ENCODE measurements around the gene MAPRE3. TPM values are rescaled to one million over a fixed set of nuclear protein-coding genes. Genes with fewer than 3 reads are reported as not detected.

The MAPRE3 gene
- total and polyA plus RNA-seq, 10 donors = 5.2 to 17.9 (median 11.9) TPM

DNA sequence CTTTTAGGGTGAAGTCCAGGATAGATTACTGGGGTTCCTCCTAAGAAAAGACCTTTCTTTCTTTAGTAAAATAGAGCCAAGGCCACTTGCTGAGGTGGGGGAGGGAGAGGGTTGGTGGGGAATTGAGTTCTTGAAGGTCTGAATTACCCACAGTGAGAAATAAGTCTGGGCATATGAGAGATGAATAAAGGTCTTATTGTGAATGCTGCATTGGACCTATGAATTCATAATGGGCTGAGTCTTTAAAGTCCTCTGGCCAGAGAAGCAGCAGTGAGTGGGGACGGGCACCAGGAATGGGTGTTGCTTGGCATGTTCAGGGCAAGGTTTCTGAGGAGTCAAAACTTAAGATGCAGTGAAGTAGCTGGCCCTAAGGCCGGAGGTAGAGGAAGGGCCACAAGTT, 10.5 kb downstream of the MAPRE3 start:
- TF ChIP-seq POLR2AphosphoS5 (IDR thresholded peaks at IDR 0.05) = no peak
- no peak for TF ChIP-seq POLR2A (IDR thresholded peaks at IDR 0.05)
- TF ChIP-seq, protein P1, sequence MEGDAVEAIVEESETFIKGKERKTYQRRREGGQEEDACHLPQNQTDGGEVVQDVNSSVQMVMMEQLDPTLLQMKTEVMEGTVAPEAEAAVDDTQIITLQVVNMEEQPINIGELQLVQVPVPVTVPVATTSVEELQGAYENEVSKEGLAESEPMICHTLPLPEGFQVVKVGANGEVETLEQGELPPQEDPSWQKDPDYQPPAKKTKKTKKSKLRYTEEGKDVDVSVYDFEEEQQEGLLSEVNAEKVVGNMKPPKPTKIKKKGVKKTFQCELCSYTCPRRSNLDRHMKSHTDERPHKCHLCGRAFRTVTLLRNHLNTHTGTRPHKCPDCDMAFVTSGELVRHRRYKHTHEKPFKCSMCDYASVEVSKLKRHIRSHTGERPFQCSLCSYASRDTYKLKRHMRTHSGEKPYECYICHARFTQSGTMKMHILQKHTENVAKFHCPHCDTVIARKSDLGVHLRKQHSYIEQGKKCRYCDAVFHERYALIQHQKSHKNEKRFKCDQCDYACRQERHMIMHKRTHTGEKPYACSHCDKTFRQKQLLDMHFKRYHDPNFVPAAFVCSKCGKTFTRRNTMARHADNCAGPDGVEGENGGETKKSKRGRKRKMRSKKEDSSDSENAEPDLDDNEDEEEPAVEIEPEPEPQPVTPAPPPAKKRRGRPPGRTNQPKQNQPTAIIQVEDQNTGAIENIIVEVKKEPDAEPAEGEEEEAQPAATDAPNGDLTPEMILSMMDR (IDR thresholded peaks at IDR 0.05 in 8 of 11, conservative IDR thresholded peaks at IDR 0.05 in 3 of 11) = no peak
- DNase-seq = no peak
- Histone ChIP-seq H3K4me1 (peaks cover 0 to 15% (median 5%) of the 10 kb centered on the region in 6 donors), H3K9me3 (no peaks in the 10 kb centered on the region), H3K27ac (peak overlapping the region in 2 of 8 donors; percentile 51 to 61), H3K27me3 (replicated peaks in 1 of 7) (no peaks in the 10 kb centered on the region), H3K36me3 (no peaks in the 10 kb centered on the region), H3K4me3 (no peak overlapping the region)
- intact Hi-C loops (cut with DNase I; ENCODE audit: low total_unique reads) = no loop called here
- WGBS, 5 donors = 85 to 96% (median 89%) methylated on average over 2 of the region's 2 CpGs

DNA sequence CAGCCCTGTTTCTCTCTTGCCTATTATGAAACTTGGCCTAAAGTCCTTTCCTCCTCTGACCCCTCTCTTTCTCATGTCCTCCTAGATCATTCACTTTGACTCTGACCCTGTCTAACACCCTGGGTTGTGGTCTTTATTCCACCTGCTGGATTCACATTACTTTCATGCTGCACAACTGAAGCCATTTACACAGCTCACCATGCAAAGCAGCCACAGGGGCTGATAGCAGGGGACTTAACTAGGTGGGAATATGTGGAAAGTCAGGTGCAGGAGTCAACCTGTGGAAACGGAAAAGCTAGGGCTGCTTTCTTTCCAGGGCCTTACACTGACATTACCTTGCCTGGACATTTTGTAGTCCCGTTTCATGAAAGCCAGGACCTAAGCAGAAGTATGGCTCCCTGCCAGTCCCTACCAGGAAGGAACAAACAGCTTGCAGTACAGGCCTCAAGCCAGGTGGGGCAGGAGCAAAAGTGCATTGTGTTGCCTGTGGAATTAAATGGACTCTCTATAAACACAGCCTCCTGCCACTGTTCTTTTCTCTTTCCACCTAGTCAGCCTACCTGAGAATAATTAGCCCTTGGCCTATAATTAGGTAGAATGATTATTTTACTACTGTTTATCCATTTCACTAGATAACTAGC, 11.8 kb downstream of the MAPRE3 start:
- WGBS, 5 donors = 36 to 60% (median 40%) methylated on average over 2 of the region's 2 CpGs
- no peaks in the 10 kb centered on the region for H3K36me3 ChIP-seq
- TF ChIP-seq, protein P1 (IDR thresholded peaks at IDR 0.05 in 8 of 11, conservative IDR thresholded peaks at IDR 0.05 in 3 of 11) = peak in 8 of 11 experiments; percentile 6 to 56 (median 40)
- no peak for TF ChIP-seq POLR2AphosphoS5 (IDR thresholded peaks at IDR 0.05)
- DNase-seq = no peak
- intact Hi-C loops (cut with DNase I; ENCODE audit: low total_unique reads) = no loop called here
- H3K9me3 ChIP-seq = no peaks in the 10 kb centered on the region
- H3K27ac ChIP-seq = no peak overlapping the region
- no peak overlapping the region for H3K4me3 ChIP-seq
- H3K4me1 ChIP-seq = peaks cover 0 to 15% (median 5%) of the 10 kb centered on the region in 6 donors
- H3K27me3 ChIP-seq (replicated peaks in 1 of 7) = no peaks in the 10 kb centered on the region

DNA sequence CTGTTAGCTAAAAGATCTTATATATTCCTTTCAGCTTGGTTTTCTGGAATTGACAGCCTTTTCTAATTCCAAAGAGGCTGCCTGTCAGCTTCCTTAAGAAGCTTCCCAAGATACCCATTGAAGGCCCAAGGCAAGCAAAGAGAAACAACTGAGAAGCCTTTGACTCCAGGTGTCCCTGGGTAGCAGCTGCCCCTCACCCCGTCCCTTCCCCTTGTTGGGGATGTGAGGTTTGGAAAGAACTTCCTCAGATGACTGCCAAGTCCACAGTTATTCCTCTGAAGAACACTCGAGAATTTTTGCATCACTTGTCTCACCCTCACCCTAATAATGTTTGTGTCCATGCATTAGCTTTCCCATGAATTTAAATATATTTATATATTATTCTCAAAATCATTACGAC, 13.3 kb downstream of the MAPRE3 start:
- Histone ChIP-seq H3K27me3 (replicated peaks in 1 of 7) (no peaks in the 10 kb centered on the region), H3K27ac (no peak overlapping the region), H3K4me3 (no peak overlapping the region), H3K4me1 (peaks cover 0 to 17% (median 5%) of the 10 kb centered on the region in 6 donors), H3K9me3 (no peaks in the 10 kb centered on the region), H3K36me3 (no peaks in the 10 kb centered on the region)
- TF ChIP-seq, protein P1 (IDR thresholded peaks at IDR 0.05 in 8 of 11, conservative IDR thresholded peaks at IDR 0.05 in 3 of 11) = no peak
- TF ChIP-seq POLR2AphosphoS5 (IDR thresholded peaks at IDR 0.05) = no peak
- no peak for TF ChIP-seq POLR2A (IDR thresholded peaks at IDR 0.05)
- no peak for DNase-seq
- intact Hi-C loops (cut with DNase I; ENCODE audit: low total_unique reads) = no loop called here
- whole genome bisulfite sequencing, 5 donors = 58 to 74% (median 68%) methylated on average over 3 of the region's 3 CpGs

DNA sequence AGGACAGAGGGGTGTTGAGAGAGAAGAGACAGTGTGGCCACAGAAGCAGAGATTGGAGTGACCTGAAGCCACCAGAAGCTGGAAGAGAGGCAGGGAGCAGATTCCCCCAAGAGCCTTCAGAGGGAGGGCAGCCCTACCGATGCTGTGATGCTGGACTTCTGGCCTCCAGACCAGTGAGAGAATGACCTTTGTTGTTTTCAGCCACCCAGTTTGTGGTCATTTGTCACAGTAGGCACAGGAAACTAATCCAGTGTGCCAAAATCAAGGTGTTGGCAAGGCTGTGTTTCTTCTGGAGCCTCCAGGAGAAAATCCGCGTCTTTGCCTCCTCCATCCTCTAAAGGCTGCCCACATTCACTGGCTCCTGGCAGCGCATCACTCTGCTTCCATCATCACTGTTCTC, 15.4 kb downstream of the MAPRE3 start:
- no peak for DNase-seq
- 87 to 98% (median 92%) methylated on average over 4 of the region's 4 CpGs for WGBS, 5 donors

More for the DNA sequence above, 15.4 kb downstream of the MAPRE3 start:
- Histone ChIP-seq H3K27me3 (replicated peaks in 1 of 7) (no peaks in the 10 kb centered on the region), H3K4me1 (peaks cover 0 to 14% (median 5%) of the 10 kb centered on the region in 6 donors), H3K4me3 (no peak overlapping the region), H3K9me3 (no peaks in the 10 kb centered on the region), H3K27ac (no peak overlapping the region), H3K36me3 (no peaks in the 10 kb centered on the region)
- intact Hi-C loops (cut with DNase I; ENCODE audit: low total_unique reads) = no loop called here
- TF ChIP-seq POLR2A (IDR thresholded peaks at IDR 0.05) (no peak), POLR2AphosphoS5 (IDR thresholded peaks at IDR 0.05) (no peak)
- TF ChIP-seq, protein P1 (IDR thresholded peaks at IDR 0.05 in 8 of 11, conservative IDR thresholded peaks at IDR 0.05 in 3 of 11) = no peak
